Hematopoietic multipotent progenitor cell treated with erythropoietin and hydrocortisone succinate and interleukin-3 and kit ligand, for 17 days (in vitro differentiated cells): ENCODE measurements around the gene XRCC5.

ENCODE experiments used
- DNase-seq: peaks from one replicate; pipeline ENCODE4 v3.0.0-alpha.2; 2015; ENCODE audit warnings: low spot score

Gene XRCC5

GRCh38 chr2:216086207-216086893 is 22.8 kb upstream of the XRCC5 start:
- DNase-seq = no peak

GRCh38 chr2:216090369-216090786 is 18.8 kb upstream of the XRCC5 start:
- no peak for DNase-seq

- DNase-seq = no peak
These were observed 16.5 kb upstream of the XRCC5 start for GRCh38 chr2:216092646-216093045.

GRCh38 chr2:216094701-216095100 is 14.4 kb upstream of the XRCC5 start:
- no peak for DNase-seq

GRCh38 chr2:216098421-216099334 is 10.5 kb upstream of the XRCC5 start:
- DNase-seq = no peak

- no peak for DNase-seq
These were observed 8.0 kb upstream of the XRCC5 start for GRCh38 chr2:216101109-216101508.

GRCh38 chr2:216103213-216103612 is 5.9 kb upstream of the XRCC5 start:
- no peak for DNase-seq

GRCh38 chr2:216104691-216105090 is 4.5 kb upstream of the XRCC5 start:
- no peak for DNase-seq

GRCh38 chr2:216107320-216107719 is 1.8 kb upstream of the XRCC5 start:
- no peak for DNase-seq

- DNase-seq = no peak
These were observed 1.4 kb upstream of the XRCC5 start for GRCh38 chr2:216107760-216108159.

GRCh38 chr2:216108310-216108966 is 710 bp upstream of the XRCC5 start:
- no peak for DNase-seq

- DNase-seq = peak; percentile 78
These were observed 940 bp downstream of the XRCC5 start for GRCh38 chr2:216109962-216110614.

GRCh38 chr2:216110620-216111019 is 1.5 kb downstream of the XRCC5 start:
- no peak for DNase-seq

- DNase-seq = no peak
These were observed 2.0 kb downstream of the XRCC5 start for GRCh38 chr2:216111122-216111521.

GRCh38 chr2:216112926-216113325 is 3.8 kb downstream of the XRCC5 start:
- no peak for DNase-seq

GRCh38 chr2:216113572-216113971 is 4.4 kb downstream of the XRCC5 start:
- no peak for DNase-seq

- no peak for DNase-seq
These were observed 5.2 kb downstream of the XRCC5 start for GRCh38 chr2:216114382-216114713.

GRCh38 chr2:216114714-216115531 is 5.8 kb downstream of the XRCC5 start:
- DNase-seq = peak; percentile 100

GRCh38 chr2:216116418-216116817 is 7.3 kb downstream of the XRCC5 start:
- DNase-seq = no peak

GRCh38 chr2:216117561-216118340 is 8.6 kb downstream of the XRCC5 start:
- DNase-seq = no peak

GRCh38 chr2:216118474-216118873 is 9.3 kb downstream of the XRCC5 start:
- no peak for DNase-seq
